ENCODE measurements around the gene TTC38. TPM values are rescaled to one million over a fixed set of nuclear protein-coding genes. Genes with fewer than 3 reads are reported as not detected.
"Not testable (repeated sequence)": the region's sequence is repeated elsewhere in the genome, so short reads cannot be mapped to it uniquely, and the experiment has no call there.

Gene TTC38
- polyA plus RNA-seq, 3 donors, result 20.0 to 62.3 (median 31.5) TPM

DNA sequence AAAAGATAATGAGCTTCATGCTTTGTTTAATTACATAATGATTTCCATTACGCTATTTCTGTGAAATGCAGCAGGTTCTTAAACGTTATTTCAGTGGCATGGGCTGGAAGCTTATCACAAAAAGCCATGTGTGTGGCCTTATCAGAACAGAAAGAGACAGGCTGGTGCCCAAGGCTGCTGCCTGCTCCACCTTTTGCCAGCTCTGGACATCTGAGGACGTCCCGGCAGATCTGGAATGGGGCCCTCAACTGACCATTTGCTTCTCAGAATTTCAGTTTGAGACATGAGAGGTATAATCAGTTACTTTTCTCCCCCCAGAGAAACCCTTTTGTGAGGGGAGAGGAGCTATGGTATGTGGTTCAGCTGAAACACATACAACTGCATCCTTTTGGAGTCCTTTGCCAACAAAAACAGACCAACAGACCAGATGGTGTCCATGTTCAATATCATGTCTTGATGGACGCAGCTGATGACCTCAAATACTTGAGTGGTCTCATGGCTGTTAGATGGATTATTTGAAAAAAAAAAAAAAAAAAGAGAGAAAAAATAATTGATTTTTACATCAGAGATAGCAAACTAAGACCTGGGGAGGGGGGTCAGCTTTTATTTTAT, 26.3 kb upstream of the TTC38 start:
- no peak overlapping the region for H3K27ac ChIP-seq (ENCODE audit: low read depth, low read length)
- 42 to 75% (median 74%) methylated on average over 5 of the region's 5 CpGs for WGBS, 3 donors

DNA sequence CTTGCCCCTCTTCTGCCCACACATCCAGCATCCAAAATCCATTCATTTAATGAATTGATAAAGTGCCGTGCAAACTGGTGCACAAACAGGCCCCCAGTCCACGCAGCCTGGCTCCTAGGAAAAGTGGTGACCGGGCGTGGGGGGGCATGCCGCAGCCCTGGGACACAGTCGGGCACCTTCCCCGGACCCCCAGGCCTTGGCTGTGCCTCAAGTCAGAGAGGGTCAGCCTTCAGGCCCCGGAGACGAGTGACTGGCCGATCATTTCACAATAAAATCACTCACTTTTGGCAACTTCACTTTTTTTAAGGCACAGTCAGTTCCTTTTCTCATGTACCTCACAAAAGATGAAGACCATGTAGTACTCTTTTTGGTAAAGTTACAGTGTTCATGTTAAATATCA, 25.7 kb upstream of the TTC38 start:
- H3K27ac ChIP-seq (ENCODE audit: low read depth, low read length), result no peak overlapping the region
- 66 to 95% (median 84%) methylated on average over 10 of the region's 10 CpGs for WGBS, 3 donors

GRCh38 chr22:46244771-46245170, 23.0 kb upstream of the TTC38 start:
- 89 to 94% (median 92%) methylated on average over 9 of the region's 9 CpGs for WGBS, 3 donors
- H3K27ac ChIP-seq (ENCODE audit: low read depth, low read length), result no peak overlapping the region

DNA sequence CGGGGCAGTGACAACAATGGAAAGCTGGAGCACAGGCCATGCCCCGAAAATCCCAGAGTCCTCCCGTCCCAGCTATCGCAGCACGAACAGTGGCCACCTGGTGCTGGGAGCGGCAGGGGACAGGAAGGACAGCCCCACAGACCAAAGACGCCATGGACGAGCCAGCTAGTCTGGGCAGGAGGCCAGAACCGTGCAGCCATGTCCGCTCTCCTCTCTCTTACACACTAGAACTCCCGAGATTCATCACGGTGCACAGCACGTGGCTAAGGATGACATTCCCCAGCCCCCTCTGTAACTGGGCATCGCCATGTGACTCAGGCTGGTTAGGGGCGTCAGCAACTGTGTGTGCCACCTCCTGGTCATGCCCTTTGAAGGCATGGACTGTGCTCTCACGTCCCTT, 22.3 kb upstream of the TTC38 start:
- no peak overlapping the region for H3K27ac ChIP-seq (ENCODE audit: low read depth, low read length)
- WGBS, 3 donors, result 53 to 65% (median 62%) methylated on average over 16 of the region's 16 CpGs

DNA sequence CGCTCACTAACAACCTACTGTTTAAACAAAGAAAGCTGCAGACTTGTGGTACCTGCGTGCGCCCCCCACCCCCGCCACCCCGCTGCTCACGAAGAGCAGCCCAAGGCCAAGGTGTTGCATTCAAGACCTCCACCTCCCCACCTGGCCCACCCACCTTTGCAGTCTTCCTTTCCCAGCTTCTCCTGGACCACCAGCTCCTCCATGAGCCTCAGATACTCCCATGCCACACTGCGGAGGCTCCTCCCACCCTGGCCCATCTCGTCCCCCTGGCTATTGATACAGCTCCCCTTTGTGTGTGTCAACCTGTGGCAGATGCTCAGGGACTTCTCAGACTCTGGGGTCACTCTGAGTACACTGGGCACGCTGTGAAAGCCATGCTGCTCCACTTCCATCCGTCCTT, 21.6 kb upstream of the TTC38 start:
- no peak overlapping the region for H3K27ac ChIP-seq (ENCODE audit: low read depth, low read length)
- 89 to 96% (median 96%) methylated on average over 10 of the region's 10 CpGs for WGBS, 3 donors

GRCh38 chr22:46247443-46247975, 20.3 kb upstream of the TTC38 start:
- H3K27ac ChIP-seq (ENCODE audit: low read depth, low read length), result no peak overlapping the region
- WGBS, 3 donors, result 54 to 94% (median 89%) methylated on average over 2 of the region's 2 CpGs

DNA sequence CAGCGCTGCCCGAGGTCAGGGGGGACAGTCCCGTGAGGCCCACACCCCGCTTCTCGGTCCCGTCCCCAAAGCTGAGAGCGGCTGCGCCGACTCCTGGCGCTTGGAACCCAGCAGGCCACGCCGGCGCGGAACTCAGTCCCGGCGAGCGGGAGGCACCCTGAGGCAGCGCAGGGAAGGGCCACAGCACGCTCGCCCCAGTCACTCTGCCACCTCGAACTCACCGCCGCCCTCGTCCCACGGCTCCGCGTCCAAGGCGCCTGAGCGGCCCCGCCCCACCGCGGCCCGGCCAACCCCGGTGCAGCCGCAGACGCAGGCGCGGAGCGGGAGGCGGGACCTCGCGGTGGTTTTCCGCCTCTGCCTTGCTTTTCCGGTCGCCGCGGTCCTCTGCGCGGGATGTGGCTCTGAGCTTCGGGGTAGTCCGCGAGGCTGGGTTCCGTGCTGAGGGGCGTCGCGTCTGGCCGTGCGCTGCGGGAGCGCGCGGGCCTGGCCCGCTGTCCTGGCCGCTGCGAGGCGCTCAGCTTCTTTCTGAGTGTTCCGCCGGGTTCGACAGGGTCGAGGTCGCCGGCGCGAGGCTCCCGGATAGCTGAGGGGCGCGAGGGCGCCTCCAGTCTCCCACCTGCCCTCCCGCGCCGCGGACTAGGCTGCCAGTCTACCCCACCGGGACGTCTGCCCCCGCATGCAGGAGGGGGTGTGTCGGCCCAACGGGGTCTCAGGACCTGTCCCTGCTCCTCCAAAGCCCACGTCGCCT, 17.6 kb upstream of the TTC38 start, which contains the start of gene CDPF1:
Gene CDPF1, minus strand, starts transcription at position 259 of the 748 bp plus-strand sequence. CDS start 2,009 bp downstream, outside the sequence.
- 0 to 1% (median 1%) methylated on average over 69 to 89 of the region's 89 CpGs for WGBS, 3 donors
- H3K27ac ChIP-seq (ENCODE audit: low read depth, low read length), result no peak within 1 kb of the TSS

DNA sequence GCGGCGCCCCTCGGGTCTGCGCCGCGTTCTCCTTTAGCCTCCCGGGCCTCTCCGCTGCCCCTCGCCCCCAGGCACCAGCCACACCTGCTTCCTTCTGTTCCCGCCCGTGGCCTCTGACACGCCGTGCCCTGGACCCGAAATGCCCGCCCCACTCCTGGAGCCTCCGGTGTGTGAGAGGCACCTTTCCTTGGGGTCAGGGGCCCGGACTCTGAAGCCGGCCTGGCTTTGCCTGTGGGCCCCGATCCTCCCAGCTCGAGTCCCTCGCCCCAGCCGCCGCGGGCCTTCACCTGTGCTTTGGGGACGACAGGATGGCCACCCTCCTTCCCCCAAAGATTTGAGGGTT, 17.1 kb upstream of the TTC38 start:
- H3K27ac ChIP-seq (ENCODE audit: low read depth, low read length), result no peak overlapping the region
- WGBS, 3 donors, result 3 to 9% (median 8%) methylated on average over 24 to 25 of the region's 25 CpGs

DNA sequence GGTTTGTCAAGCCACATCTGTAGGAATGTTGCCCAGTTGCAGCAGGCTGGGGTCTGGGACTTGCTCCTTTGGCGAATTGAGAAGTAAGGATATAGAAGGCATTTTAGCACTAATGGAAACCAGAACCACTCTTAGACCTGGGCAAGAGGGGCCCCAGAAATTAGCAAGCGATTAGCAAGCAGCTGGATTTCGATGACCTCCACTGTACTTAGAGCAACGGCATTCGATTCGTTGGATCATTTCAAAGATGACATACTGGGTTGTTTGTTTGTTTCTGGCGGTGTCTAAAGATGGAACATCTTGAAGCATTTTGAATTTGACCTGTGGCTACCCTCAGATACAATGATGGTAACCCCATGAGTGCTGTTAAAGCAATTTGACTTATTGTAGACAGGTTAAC, 16.5 kb upstream of the TTC38 start:
- 64 to 80% (median 77%) methylated on average over 7 of the region's 7 CpGs for WGBS, 3 donors
- H3K27ac ChIP-seq (ENCODE audit: low read depth, low read length), result no peak overlapping the region

DNA sequence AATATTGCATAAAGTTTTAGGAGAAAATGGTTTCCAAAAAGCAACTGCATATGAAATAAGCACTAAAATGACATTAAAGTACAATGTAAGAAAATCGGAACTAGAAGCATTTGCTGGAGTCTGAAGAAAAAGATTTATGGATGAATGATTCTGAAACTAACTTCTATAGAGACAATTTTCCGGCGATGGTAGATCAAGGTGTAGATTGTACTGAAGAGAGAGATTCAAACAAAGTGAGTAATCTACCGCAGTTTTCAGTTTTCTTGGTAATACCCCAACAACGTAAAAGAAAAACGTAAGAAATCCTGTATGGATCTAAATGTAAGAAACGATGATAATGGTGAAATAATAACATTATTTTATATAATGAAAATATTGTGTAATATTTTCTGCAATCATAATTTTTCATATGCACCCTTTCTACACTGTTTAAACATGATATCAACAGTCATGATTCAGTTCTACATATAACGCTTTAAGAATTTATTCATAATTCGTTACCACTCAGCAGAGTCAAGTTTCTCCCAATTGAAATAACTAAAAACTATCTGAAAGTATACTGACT, 15.9 kb upstream of the TTC38 start:
- WGBS, 3 donors, result 87 to 94% (median 91%) methylated on average over 9 of the region's 9 CpGs
- no peak overlapping the region for H3K27ac ChIP-seq (ENCODE audit: low read depth, low read length)

DNA sequence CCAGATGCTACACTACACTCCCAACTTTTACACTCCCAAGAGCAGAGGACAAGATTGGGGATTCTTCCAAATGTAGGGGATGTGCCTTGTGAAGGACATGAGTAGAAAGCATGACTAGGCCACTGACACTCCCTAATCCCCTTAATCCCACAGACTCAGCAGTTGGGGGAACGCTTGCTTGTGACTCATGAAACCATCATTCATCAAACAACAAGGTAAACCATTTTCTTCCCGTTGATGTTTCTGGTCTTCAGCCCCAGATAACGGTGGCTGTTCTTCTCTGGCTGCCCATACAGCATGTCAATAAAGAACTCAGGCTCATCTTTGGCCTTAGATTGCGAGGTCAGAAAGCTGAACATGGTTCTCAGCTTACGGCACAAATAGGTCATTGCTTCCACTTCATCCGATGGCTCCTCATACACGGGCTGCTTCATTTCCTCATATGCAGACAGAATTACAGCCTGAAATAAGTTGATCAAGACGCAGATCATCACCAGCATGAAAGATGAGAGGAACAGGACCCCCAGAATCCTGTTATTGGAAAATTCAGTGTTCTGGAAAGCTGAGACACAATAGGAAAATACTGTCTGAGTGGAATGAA, 11.3 kb upstream of the TTC38 start:
- WGBS, 3 donors, result 70 to 88% (median 74%) methylated on average over 8 of the region's 8 CpGs
- H3K27ac ChIP-seq (ENCODE audit: low read depth, low read length), result no peak overlapping the region

- 51 to 72% (median 56%) methylated on average over 12 of the region's 12 CpGs for WGBS, 3 donors
- no peak overlapping the region for H3K27ac ChIP-seq (ENCODE audit: low read depth, low read length)
Measured at GRCh38 chr22:46259374-46259773, 8.4 kb upstream of the TTC38 start.

DNA sequence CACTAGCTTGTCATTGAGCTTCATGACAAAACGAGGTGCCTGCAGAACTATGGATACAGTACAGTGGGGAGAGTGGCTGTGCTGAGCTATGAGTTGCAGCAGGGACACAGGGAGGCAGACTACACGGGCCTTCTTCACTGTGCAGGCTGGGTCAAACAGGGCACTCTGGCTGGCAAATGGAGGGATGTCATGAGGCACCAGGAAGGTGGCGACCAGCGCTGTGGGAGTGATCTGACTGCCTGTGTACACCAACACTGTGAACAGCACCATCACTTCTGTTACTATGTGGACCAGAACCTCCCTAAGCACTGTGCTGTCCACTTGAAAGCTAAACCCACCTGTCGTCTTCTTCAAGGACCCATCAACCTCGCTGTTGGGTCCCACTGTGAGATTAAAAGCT, 7.8 kb upstream of the TTC38 start:
- no peak overlapping the region for H3K27ac ChIP-seq (ENCODE audit: low read depth, low read length)
- WGBS, 3 donors, result 74 to 81% (median 80%) methylated on average over 6 of the region's 6 CpGs

GRCh38 chr22:46262449-46263215, 5.2 kb upstream of the TTC38 start:
- no peak overlapping the region for H3K27ac ChIP-seq (ENCODE audit: low read depth, low read length)
- WGBS, 3 donors, result 10 to 11% (median 10%) methylated on average over 72 to 102 of the region's 109 CpGs

DNA sequence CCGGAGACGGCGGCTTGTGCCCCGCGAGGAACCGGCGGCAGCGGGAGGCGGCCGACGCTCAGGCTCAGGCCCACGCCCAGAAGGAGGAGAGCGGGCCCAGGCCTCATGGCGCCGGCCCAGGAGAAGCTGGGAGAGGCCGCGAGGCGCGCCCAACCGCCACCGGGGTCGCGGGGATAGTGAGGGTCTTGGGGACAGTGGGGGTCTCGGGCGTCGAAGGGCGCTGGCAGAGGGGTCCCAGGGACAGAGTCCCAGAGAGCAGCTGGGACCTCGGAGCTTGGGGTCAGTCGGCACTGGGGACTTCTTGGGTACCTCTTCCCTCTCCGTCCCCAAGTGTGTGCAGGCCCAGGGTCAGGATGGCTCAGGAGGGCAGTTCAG, 4.6 kb upstream of the TTC38 start, which contains the start of gene PKDREJ:
Gene PKDREJ, minus strand, starts transcription at position 128 of the 375 bp plus-strand sequence. Its CDS starts 21 bp downstream, at position 107.
- H3K27ac ChIP-seq (ENCODE audit: low read depth, low read length), result no peak within 1 kb of the TSS
- 44 to 78% (median 45%) methylated on average over 16 to 30 of the region's 30 CpGs for WGBS, 3 donors

DNA sequence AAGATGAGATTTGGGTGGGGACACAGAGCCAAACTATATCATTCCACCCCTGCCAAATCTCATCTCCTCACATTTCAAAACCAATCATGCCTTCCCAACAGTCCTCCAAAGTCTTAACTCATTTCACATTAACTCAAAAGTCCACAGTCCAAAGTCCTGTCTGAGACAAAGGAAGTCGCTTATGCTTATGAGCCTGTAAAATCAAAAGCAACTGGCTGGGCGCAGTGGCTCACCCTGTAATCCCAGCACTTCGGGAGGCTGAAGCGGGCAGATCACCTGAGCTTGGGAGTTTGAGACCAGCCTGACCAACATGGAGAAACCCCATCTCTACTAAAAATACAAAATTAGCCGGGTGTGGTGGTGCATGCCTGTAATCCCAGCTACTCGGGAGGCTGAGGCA, 3.3 kb upstream of the TTC38 start:
- not testable (repeated sequence) for H3K27ac ChIP-seq (ENCODE audit: low read depth, low read length)
- WGBS, 3 donors, result 71 to 99% (median 90%) methylated on average over 5 to 6 of the region's 6 CpGs

DNA sequence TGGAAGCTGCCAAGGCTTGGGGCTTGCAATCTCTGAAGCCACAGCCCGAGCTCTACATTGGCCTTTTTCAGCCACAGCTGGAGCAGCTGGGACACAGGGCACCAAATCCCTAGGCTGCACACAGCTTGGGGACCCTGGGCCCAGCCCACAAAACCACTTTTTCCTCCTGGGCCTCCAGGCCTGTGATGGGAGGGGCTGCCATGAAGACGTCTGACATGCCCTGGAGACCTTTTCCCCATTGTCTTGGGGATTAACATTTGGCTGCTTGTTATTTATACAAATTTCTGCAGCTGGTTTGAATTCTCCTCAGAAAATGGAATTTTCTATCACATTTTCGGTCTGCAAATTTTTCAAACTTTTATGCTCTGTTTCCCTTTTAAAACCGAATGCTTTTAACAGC, 2.2 kb upstream of the TTC38 start:
- 86 to 94% (median 92%) methylated on average over 4 of the region's 4 CpGs for WGBS, 3 donors
- not testable (repeated sequence) for H3K27ac ChIP-seq (ENCODE audit: low read depth, low read length)

- no peak overlapping the region for H3K27ac ChIP-seq (ENCODE audit: low read depth, low read length)
- 47 to 86% (median 80%) methylated on average over 11 of the region's 11 CpGs for WGBS, 3 donors
Measured at GRCh38 chr22:46269564-46269963, 1.8 kb downstream of the TTC38 start.
